Endothelial cell of umbilical vein (primary cell): Measurements from ENCODE around the gene PELI2. TPM values are rescaled to one million over a fixed set of nuclear protein-coding genes. Genes with fewer than 3 reads are reported as not detected.

Experiments used
- BruUV-seq: library from RNA; stranded (reverse); fragments of 400-500 nt; replicated peaks from 2 replicates; lab custom pipeline; 2021; lab: Mats Ljungman, UMichigan
- CTCF ChIA-PET: fragments of 300-600, 350-600 bp; sonication (Branson Sonifier 250); formaldehyde crosslinking; loops from one replicate; lab custom pipeline; 2021; ENCODE audit warnings: antibody characterized with exemption, inconsistent platforms; lab: Charles Lee
- POLR2A ChIA-PET: fragments of 300-600, 350-600 bp; sonication (Branson Sonifier 250); formaldehyde crosslinking; loops from one replicate; lab custom pipeline; 2021; ENCODE audit warnings: antibody characterized with exemption, inconsistent platforms; lab: Charles Lee
- DNase-seq: peaks from one replicate; pipeline ENCODE4 v3.0.0-alpha.2; 2011; ENCODE audit warnings: low read depth, low spot score
- FAIRE-seq: peaks from 2 replicates; lab custom pipeline; 2011; peaks lifted over from hg19 to GRCh38; lab: Jason Lieb, UNC
- H2AFZ ChIP-seq: 2 replicates; pipeline ENCODE4 v1.6.0; 2012; ENCODE audit warnings: low read depth, low read length, control low read depth, inconsistent platforms
- H3K27ac ChIP-seq: 2 replicates; pipeline ENCODE4 v1.5.1; 2011; ENCODE audit warnings: low read depth, mild to moderate bottlenecking, control low read depth, low read length, moderate library complexity; ENCODE audit not compliant: insufficient read depth
- H3K27me3 ChIP-seq, 2 experiments: 2 replicates each; pipeline versions ENCODE4 v1.6.0 to v1.6.1; 2011; ENCODE audit warnings: low read length in 2 of 2, mixed read lengths in 1 of 2; ENCODE audit not compliant: control insufficient read depth in 2 of 2, insufficient read depth in 2 of 2
- H3K36me3 ChIP-seq, 2 experiments: 2 replicates in 1 of 2; 3 replicates in 1 of 2; pipeline ENCODE4 v1.5.1; 2011; ENCODE audit warnings: low read length in 2 of 2, mild to moderate bottlenecking in 1 of 2, moderate library complexity in 1 of 2; ENCODE audit not compliant: control insufficient read depth in 2 of 2, insufficient read depth in 2 of 2; ENCODE audit errors: extremely low read depth in 1 of 2
- H3K4me1 ChIP-seq: 3 replicates; pipeline ENCODE4 v1.5.1; 2011; ENCODE audit warnings: mild to moderate bottlenecking, low read length; ENCODE audit not compliant: control insufficient read depth, insufficient read depth; ENCODE audit errors: extremely low read depth
- H3K4me2 ChIP-seq: 2 replicates; pipeline ENCODE4 v1.6.1; 2011; ENCODE audit warnings: low read length, control low read depth, mixed read lengths; ENCODE audit not compliant: insufficient read depth
- H3K4me3 ChIP-seq, 3 experiments: fragments of 200-600 bp in 1 of 3; sonication (generic), shearing (Covaris generic) in 1 of 3; replicated peaks in 1 of 3; 2 replicates each; pipeline ENCODE4 v1.5.1; 2011 to 2016; ENCODE audit warnings: control low read depth in 3 of 3, low read length in 3 of 3, mild to moderate bottlenecking in 2 of 3, inconsistent platforms in 1 of 3, low read depth in 1 of 3, moderate library complexity in 1 of 3; ENCODE audit not compliant: insufficient read depth in 1 of 3
- H3K79me2 ChIP-seq: 2 replicates; pipeline ENCODE4 v1.6.0; 2012; ENCODE audit warnings: low read length, inconsistent platforms; ENCODE audit not compliant: control insufficient read depth, insufficient read depth
- H3K9ac ChIP-seq: replicated peaks from 2 replicates; pipeline ENCODE3; 2011; ENCODE audit warnings: low read length, control low read depth; ENCODE audit not compliant: insufficient read depth; ENCODE audit errors: extremely low read depth
- H3K9me1 ChIP-seq: replicated peaks from 3 replicates; pipeline ENCODE4 v1.6.0; 2011; ENCODE audit warnings: mild to moderate bottlenecking, low read length; ENCODE audit not compliant: control insufficient read depth, insufficient read depth; ENCODE audit errors: extremely low read depth
- H3K9me3 ChIP-seq: replicated peaks from 2 replicates; pipeline ENCODE4 v1.5.1; 2012; ENCODE audit warnings: low read length, inconsistent platforms; ENCODE audit not compliant: control insufficient read depth, insufficient read depth
- H4K20me1 ChIP-seq: replicated peaks from 2 replicates; pipeline ENCODE3; 2011; ENCODE audit warnings: mild to moderate bottlenecking, low read length; ENCODE audit not compliant: control insufficient read depth, insufficient read depth; ENCODE audit errors: extremely low read depth
- CTCF ChIP-seq, 2 donors: IDR thresholded peaks; 1 replicate in 1 of 2; 2 replicates in 1 of 2; pipeline ENCODE4 v1.5.1; 2011; ENCODE audit warnings: low read length in 2 of 2, mild to moderate bottlenecking in 2 of 2, moderate library complexity in 2 of 2, control low read depth in 1 of 2, inconsistent platforms in 1 of 2, low read depth in 1 of 2; ENCODE audit not compliant: insufficient read depth in 1 of 2; ENCODE audit errors: extremely low read depth in 1 of 2
- EZH2 ChIP-seq: IDR thresholded peaks from 2 replicates; pipeline ENCODE4 v1.6.1; 2012; ENCODE audit warnings: borderline replicate concordance, low read depth, mild to moderate bottlenecking, moderate library complexity, low read length, inconsistent platforms; ENCODE audit not compliant: severe bottlenecking
- FOS ChIP-seq: IDR thresholded peaks from 2 replicates; pipeline ENCODE4 v1.6.1; 2011; ENCODE audit warnings: mild to moderate bottlenecking, low read length, moderate library complexity, borderline replicate concordance; ENCODE audit not compliant: insufficient read depth
- GATA2 ChIP-seq: IDR thresholded peaks from 2 replicates; pipeline ENCODE4 v1.7.0; 2011; ENCODE audit warnings: low read depth, mild to moderate bottlenecking, moderate library complexity, mixed read lengths, low read length; ENCODE audit not compliant: insufficient read length, insufficient read depth
- JUN ChIP-seq: IDR thresholded peaks from 2 replicates; pipeline ENCODE4 v1.6.1; 2011; ENCODE audit warnings: borderline replicate concordance, low read depth; ENCODE audit not compliant: insufficient read length, insufficient read depth
- MAX ChIP-seq: IDR thresholded peaks from 2 replicates; pipeline ENCODE4 v1.6.1; 2011; ENCODE audit not compliant: insufficient read depth, insufficient read length
- MYC ChIP-seq: IDR thresholded peaks from one replicate; pipeline ENCODE4 v1.6.1; 2011; ENCODE audit warnings: mild to moderate bottlenecking, low read depth, low read length
- POLR2A ChIP-seq: IDR thresholded peaks from 2 replicates; pipeline ENCODE4 v1.6.1; 2012; ENCODE audit warnings: low read depth, mild to moderate bottlenecking, control low read depth, low read length
- POLR2AphosphoS5 ChIP-seq: IDR thresholded peaks from 2 replicates; pipeline ENCODE4 v1.6.1; 2012; ENCODE audit warnings: low read depth, mild to moderate bottlenecking, control low read depth, low read length, moderate library complexity; ENCODE audit not compliant: insufficient read depth
- dilution Hi-C: fragments of 300-500 bp; cut with MboI; formaldehyde crosslinking; loops from one replicate; pipeline ENCODE4 v1.15.0; 2019; ENCODE audit warnings: low sequenced_read_pairs; ENCODE audit not compliant: extremely low pct_ligation_motif_present
- intact Hi-C: fragments of 100-400 bp; cut with micrococcal nuclease; formaldehyde crosslinking; loops from one replicate; pipeline ENCODE4 v1.10.0; 2022
- polyA plus RNA-seq, 4 experiments: library from polyadenylated mRNA; depleted of rRNA in 3 of 4; stranded (reverse) in 3 of 4; unstranded in 1 of 4; fragments of >200 nt; gene quantifications; 2 replicates each; pipeline versions ENCODE4 v1.2.1 to v1.2.3, GENCODE V29; 2011 to 2012; ENCODE audit warnings: missing spikeins in 1 of 4
- total RNA-seq: library from RNA; stranded (reverse); gene quantifications from 2 replicates; pipeline ENCODE4 v1.2.3, GENCODE V29; 2021

The PELI2 gene
- total and polyA plus RNA-seq, 2 donors (not counting 3 experiments of a cell fraction or from before 2014, with no cell fraction given), result 11.5 to 13.0 TPM

GRCh38 chr14:56290195-56290594 lies 172.0 kb downstream of the PELI2 start:
- dilution Hi-C loops (no loop called here), intact Hi-C loops (no loop called here)
- H3K4me3 ChIP-seq, result no peak overlapping the region
- H2AFZ ChIP-seq, result no peak overlapping the region
- H3K9ac ChIP-seq, result no peak overlapping the region
- H3K27ac ChIP-seq, result no peak overlapping the region
- DNase-seq, result no peak
- no peaks in the 10 kb centered on the region for H3K9me3 ChIP-seq
- ChIA-PET POLR2A (no interaction called here), CTCF (interaction anchor here (1.3 kb wide), 1 partner anchor 50 kb away, joined by 3 read pairs; no protein-coding TSS in a partner anchor)
- H3K36me3 ChIP-seq, result no peaks in the 10 kb centered on the region
- no peaks in the 10 kb centered on the region for H4K20me1 ChIP-seq
- TF ChIP-seq MYC (no peak), JUN (no peak), GATA2 (no peak), MAX (no peak), EZH2 (no peak)
- no peak overlapping the region for H3K4me2 ChIP-seq
- BruUV-seq, result no TSS peak
- H3K4me1 ChIP-seq, result no peaks in the 10 kb centered on the region
- H3K27me3 ChIP-seq, result no peaks in the 10 kb centered on the region
- no peaks in the 10 kb centered on the region for H3K9me1 ChIP-seq
- no peaks in the 10 kb centered on the region for H3K79me2 ChIP-seq
- no peak for FAIRE-seq

GRCh38 chr14:56292970-56293369 lies 174.8 kb downstream of the PELI2 start:
- intact Hi-C loops, result no loop called here
- no TSS peak for BruUV-seq
- FAIRE-seq (peak; percentile 15), DNase-seq (peak; percentile 26)
- Histone ChIP-seq H2AFZ (no peak overlapping the region), H3K9ac (no peak overlapping the region), H3K9me3 (no peaks in the 10 kb centered on the region), H3K4me1 (no peaks in the 10 kb centered on the region), H3K79me2 (no peaks in the 10 kb centered on the region), H3K4me2 (no peak overlapping the region), H3K9me1 (no peaks in the 10 kb centered on the region), H3K27ac (no peak overlapping the region), H3K36me3 (peaks cover 0 to 4% of the 10 kb centered on the region in 2 experiments), H4K20me1 (no peaks in the 10 kb centered on the region), H3K27me3 (no peaks in the 10 kb centered on the region), H3K4me3 (no peak overlapping the region)
- dilution Hi-C loops, result no loop called here
- POLR2A ChIA-PET, result no interaction called here
- CTCF ChIA-PET, result interaction anchor here (0.7 to 1.9 kb wide), 3 partner anchors 47 to 586 kb away, joined by 3 to 9 read pairs (median 4); no protein-coding TSS in a partner anchor
- TF ChIP-seq JUN (no peak), GATA2 (no peak), FOS (no peak), EZH2 (no peak), POLR2A (no peak), CTCF (IDR thresholded peaks at IDR 0.05; ENCODE audit: extremely low read depth in 1 of 2, insufficient read depth in 1 of 2, low read depth in 1 of 2, low read length in 2 of 2) (no peak), POLR2AphosphoS5 (no peak), MYC (no peak)
